ENCODE measurements around the gene ZNF516. TPM values are rescaled to one million over a fixed set of nuclear protein-coding genes. Genes with fewer than 3 reads are reported as not detected.

ZNF516 gene
- total and polyA plus RNA-seq, 2 of the 13 experiments (the other 11 are each of a cell fraction or from before 2014, with no cell fraction given), result 16.6 to 18.7 TPM

DNA sequence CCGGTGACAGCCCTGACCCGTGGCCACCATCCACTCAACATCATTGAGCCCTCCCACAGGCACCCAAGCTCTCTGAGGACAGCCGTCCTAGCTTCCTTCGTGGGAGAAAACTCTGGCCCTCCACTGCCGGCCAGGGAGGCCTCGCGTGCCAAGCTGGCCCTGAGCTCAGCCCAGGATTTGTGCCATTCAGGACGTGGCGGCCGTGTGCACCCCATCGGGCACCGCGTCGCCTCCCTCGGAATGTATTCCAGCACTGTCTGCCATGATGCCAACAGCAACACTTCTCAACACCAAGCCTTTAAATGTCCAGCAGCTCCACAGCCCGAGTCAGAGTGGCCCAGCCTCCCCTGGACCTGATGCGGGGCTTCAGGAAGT is 35.7 kb downstream of the ZNF516 start:
- no peaks in the 10 kb centered on the region for H3K27me3 ChIP-seq (ENCODE audit: control insufficient read depth in 1 of 2, insufficient read depth in 2 of 2, low read length in 2 of 2)
- H3K79me2 ChIP-seq (ENCODE audit: insufficient read depth, low read length), result peaks cover 97% of the 10 kb centered on the region
- TF ChIP-seq, protein P1, sequence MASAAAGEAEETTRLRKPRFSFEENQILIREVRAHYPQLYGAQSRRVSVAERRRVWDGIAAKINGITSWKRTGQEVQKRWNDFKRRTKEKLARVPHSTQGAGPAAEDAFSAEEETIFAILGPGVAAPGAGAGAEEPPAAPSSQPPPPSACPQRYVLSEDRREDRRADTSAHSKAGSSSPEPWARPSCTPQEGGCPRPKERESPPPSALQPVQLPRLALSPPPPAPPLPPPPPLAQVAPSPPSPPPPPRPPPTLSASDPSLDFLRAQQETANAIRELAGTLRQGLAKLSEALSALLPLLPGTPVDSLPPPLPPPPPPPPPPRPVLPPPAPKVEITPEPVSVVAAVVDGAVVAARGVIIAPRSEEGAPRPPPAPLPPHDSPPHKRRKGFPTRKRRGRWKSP (CRISPR knock-in tag; IDR thresholded peaks at IDR 0.05), result no peak
- no peak for TF ChIP-seq ZNF772 (CRISPR knock-in tag; IDR thresholded peaks at IDR 0.05)
- TF ChIP-seq, protein P2, sequence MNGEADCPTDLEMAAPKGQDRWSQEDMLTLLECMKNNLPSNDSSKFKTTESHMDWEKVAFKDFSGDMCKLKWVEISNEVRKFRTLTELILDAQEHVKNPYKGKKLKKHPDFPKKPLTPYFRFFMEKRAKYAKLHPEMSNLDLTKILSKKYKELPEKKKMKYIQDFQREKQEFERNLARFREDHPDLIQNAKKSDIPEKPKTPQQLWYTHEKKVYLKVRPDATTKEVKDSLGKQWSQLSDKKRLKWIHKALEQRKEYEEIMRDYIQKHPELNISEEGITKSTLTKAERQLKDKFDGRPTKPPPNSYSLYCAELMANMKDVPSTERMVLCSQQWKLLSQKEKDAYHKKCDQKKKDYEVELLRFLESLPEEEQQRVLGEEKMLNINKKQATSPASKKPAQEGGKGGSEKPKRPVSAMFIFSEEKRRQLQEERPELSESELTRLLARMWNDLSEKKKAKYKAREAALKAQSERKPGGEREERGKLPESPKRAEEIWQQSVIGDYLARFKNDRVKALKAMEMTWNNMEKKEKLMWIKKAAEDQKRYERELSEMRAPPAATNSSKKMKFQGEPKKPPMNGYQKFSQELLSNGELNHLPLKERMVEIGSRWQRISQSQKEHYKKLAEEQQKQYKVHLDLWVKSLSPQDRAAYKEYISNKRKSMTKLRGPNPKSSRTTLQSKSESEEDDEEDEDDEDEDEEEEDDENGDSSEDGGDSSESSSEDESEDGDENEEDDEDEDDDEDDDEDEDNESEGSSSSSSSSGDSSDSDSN (CRISPR knock-in tag; IDR thresholded peaks at IDR 0.05), result no peak
- no peak for TF ChIP-seq ZNF737 (CRISPR knock-in tag; IDR thresholded peaks at IDR 0.05; ENCODE audit: borderline replicate concordance)
- no peak for TF ChIP-seq ZNF792 (CRISPR knock-in tag; IDR thresholded peaks at IDR 0.05)
- ChIA-PET POLR2A (no interaction called here), CTCF (ENCODE audit: low intra/inter-chr PET ratio, low total read pairs) (no interaction called here)
- H4K20me1 ChIP-seq (ENCODE audit: insufficient read depth, low read length), result peaks cover 86% of the 10 kb centered on the region
- no peaks in the 10 kb centered on the region for H3K9me3 ChIP-seq (ENCODE audit: low read length)
- FAIRE-seq (no peak), DNase-seq (ENCODE audit: low spot score) (no peak), ATAC-seq (no peak)
- no TSS peak for BruUV-seq (replicated peaks)
- peaks cover 29% of the 10 kb centered on the region for H3K4me1 ChIP-seq (ENCODE audit: insufficient read depth, low read length)
- H3K4me2 ChIP-seq (ENCODE audit: low read depth, low read length), result no peak overlapping the region
- no peak overlapping the region for H2AFZ ChIP-seq (ENCODE audit: low read length)
- 97% methylated on average over 14 of the region's 17 CpGs for WGBS (ENCODE audit: low lambda C conversion rate)
- peaks cover 4 to 42% of the 10 kb centered on the region in 2 experiments; a peak in 4 of 5 replicates for H3K36me3 ChIP-seq (replicated peaks in 1 of 2; ENCODE audit: control insufficient read depth in 1 of 2, insufficient read depth in 2 of 2, low read length in 2 of 2)
- H3K9ac ChIP-seq (ENCODE audit: insufficient read depth, low read depth, low read length), result no peak overlapping the region
- in situ Hi-C loops (cut with HindIII; ENCODE audit: extremely low pct_ligation_motif_present, low pct_unique_long_range_greater_than_20kb), result no loop called here
- H3K27ac ChIP-seq (ENCODE audit: extremely low read length, insufficient read depth, low read length), result no peak overlapping the region
- H3K4me3 ChIP-seq (replicated peaks in 1 of 3; ENCODE audit: insufficient read depth in 1 of 3, low read depth in 2 of 3, low read length in 3 of 3), result no peak overlapping the region
- intact Hi-C loops (cut with micrococcal nuclease; ENCODE audit: unreplicated experiment), result no loop called here
